HepG2 (cell line): ENCODE measurements around the gene JMJD8. TPM values are rescaled to one million over a fixed set of nuclear protein-coding genes. Genes with fewer than 3 reads are reported as not detected.

Experiments used
- FOXK1 ChIP-seq: sonication (generic); formaldehyde crosslinking; IDR thresholded peaks from 2 replicates; pipeline ENCODE4 v1.4.0; 2020; ENCODE audit warnings: low read depth, missing genetic modification reagents, borderline replicate concordance
- HMG20A ChIP-seq: IDR thresholded peaks from 2 replicates; pipeline ENCODE4 v1.6.1; 2016; ENCODE audit warnings: borderline replicate concordance
- IKZF4 ChIP-seq: sonication (generic); formaldehyde crosslinking; IDR thresholded peaks from 2 replicates; pipeline ENCODE4 v1.5.1; 2020; ENCODE audit warnings: borderline replicate concordance, mild to moderate bottlenecking, low read depth, missing genetic modification reagents; ENCODE audit errors: not compliant biosample characterization
- IRF2 ChIP-seq: IDR thresholded peaks from 2 replicates; pipeline ENCODE4 v1.6.1; 2018; ENCODE audit warnings: missing genetic modification reagents, missing compliant biosample characterization
- ZFP41 ChIP-seq: sonication (generic); formaldehyde crosslinking; IDR thresholded peaks from 2 replicates; pipeline ENCODE4 v1.4.0; 2020; ENCODE audit warnings: mild to moderate bottlenecking, missing genetic modification reagents, borderline replicate concordance
- ZNF556 ChIP-seq: sonication (generic); formaldehyde crosslinking; IDR thresholded peaks from 2 replicates; pipeline ENCODE4 v1.4.0; 2020; ENCODE audit warnings: mild to moderate bottlenecking, missing genetic modification reagents, borderline replicate concordance
- ZNF75D ChIP-seq: sonication (generic); formaldehyde crosslinking; IDR thresholded peaks from 2 replicates; pipeline ENCODE4 v1.8.1; 2023; ENCODE audit warnings: missing genetic modification reagents, mild to moderate bottlenecking, borderline replicate concordance
- ZSCAN25 ChIP-seq: sonication (generic); formaldehyde crosslinking; IDR thresholded peaks from 2 replicates; pipeline ENCODE4 v1.8.0; 2022; ENCODE audit warnings: mild to moderate bottlenecking, missing genetic modification reagents
- polyA plus RNA-seq, 8 experiments: library from polyadenylated mRNA; depleted of rRNA in 3 of 8; stranded (reverse) in 7 of 8; unstranded in 1 of 8; fragments of >200 nt; fragmentation: Illumina TruSeq in 4 of 8; extraction: Trizol in 4 of 8; gene quantifications; 2 replicates each; pipeline versions ENCODE4 v1.2.1 to v1.2.3, GENCODE V29; 2011 to 2016; ENCODE audit warnings: low read depth in 4 of 8, missing spikeins in 1 of 8, mixed read lengths in 1 of 8; ENCODE audit not compliant: insufficient read depth in 1 of 8
- total RNA-seq, 5 experiments: library from RNA; depleted of rRNA; stranded (reverse); fragments of >200 nt; fragmentation: Illumina TruSeq; extraction: Trizol; gene quantifications; 2 replicates each; pipeline ENCODE4 v1.2.3, GENCODE V29; 2016; ENCODE audit warnings: low read depth in 1 of 5
- TF ChIP-seq, protein P1 (sequence below): IDR thresholded peaks from 2 replicates; pipeline ENCODE4 v1.6.1; 2016; ENCODE audit warnings: missing compliant biosample characterization, missing genetic modification reagents, borderline replicate concordance
- TF ChIP-seq, protein P2 (sequence below): sonication (generic); formaldehyde crosslinking; IDR thresholded peaks from 2 replicates; pipeline ENCODE4 v1.8.1; 2023; ENCODE audit warnings: mild to moderate bottlenecking, missing genetic modification reagents, borderline replicate concordance
- TF ChIP-seq, protein P3 (sequence below): sonication (generic); formaldehyde crosslinking; IDR thresholded peaks from 2 replicates; pipeline ENCODE4 v1.4.0; 2020; ENCODE audit warnings: missing genetic modification reagents, borderline replicate concordance
- TF ChIP-seq, protein P4 (sequence below): sonication (generic); formaldehyde crosslinking; IDR thresholded peaks from 2 replicates; pipeline ENCODE4 v1.5.1; 2020; ENCODE audit warnings: mild to moderate bottlenecking, missing genetic modification reagents, borderline replicate concordance

JMJD8 gene
- total and polyA plus RNA-seq, 2 of the 13 experiments (the other 11 are each of a cell fraction or from before 2014, with no cell fraction given), result 2.6 to 11.8 TPM

DNA sequence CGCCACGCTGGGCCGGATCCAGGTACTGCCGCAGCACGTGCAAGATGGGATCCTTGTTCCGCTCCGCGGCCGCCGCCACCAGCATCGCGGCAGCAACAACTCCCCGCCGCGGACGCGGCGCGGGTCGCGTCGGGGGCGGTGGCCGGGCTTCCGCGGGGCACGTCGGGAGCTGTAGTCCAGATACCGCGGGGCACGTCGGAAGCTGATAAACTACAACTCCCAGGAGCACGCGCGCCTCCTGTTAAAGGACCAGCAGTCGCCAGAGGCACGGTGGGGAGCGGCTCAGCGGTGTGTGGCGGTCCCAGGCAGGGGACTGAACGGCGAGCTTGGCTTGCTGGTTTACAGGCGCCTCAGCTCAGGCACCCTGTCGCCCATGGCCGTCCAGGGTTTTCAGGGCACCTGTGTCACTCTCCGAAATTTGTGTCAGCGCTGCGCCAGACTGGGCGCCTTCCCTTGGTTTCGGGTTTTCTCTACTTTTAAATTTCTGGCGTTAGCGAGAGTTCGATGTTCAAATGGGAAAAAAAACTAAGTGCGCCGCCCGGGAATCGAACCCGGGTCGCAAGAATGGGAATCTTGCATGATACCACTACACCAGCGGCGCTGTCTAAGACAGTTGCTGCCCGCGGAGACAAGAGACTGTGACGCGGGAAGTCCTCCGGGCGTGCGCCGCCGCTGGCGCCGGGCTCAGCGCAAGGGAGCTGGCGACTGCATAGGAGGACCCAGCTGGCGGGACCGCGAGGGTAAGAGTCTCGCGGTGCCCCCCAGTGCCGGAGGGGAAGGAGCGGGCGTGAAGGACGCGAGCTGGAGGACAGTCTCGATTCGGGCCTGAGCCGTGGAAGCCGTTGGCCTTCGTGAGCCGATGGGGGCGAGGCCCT is 47.7 kb downstream of the JMJD8 start, which contains the start of gene METTL26 (continued):
- TF ChIP-seq, protein P1, sequence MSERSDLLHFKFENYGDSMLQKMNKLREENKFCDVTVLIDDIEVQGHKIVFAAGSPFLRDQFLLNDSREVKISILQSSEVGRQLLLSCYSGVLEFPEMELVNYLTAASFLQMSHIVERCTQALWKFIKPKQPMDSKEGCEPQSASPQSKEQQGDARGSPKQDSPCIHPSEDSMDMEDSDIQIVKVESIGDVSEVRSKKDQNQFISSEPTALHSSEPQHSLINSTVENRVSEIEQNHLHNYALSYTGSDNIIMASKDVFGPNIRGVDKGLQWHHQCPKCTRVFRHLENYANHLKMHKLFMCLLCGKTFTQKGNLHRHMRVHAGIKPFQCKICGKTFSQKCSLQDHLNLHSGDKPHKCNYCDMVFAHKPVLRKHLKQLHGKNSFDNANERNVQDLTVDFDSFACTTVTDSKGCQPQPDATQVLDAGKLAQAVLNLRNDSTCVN, result no peak
- TF ChIP-seq IRF2 (CRISPR knock-in tag) (peak; percentile 88), HMG20A (no peak), ZNF556 (CRISPR knock-in tag) (peak; percentile 80; the same call in 1 of the 2 replicates), ZSCAN25 (CRISPR knock-in tag) (no peak), ZNF75D (CRISPR knock-in tag) (peak; percentile 80; the same call in 1 of the 2 replicates), ZFP41 (CRISPR knock-in tag) (no peak), FOXK1 (CRISPR knock-in tag) (peak; percentile 68; the same call in 1 of the 2 replicates), IKZF4 (CRISPR knock-in tag) (peak; percentile 35)
- TF ChIP-seq, protein P2, sequence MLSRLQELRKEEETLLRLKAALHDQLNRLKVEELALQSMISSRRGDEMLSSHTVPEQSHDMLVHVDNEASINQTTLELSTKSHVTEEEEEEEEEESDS (CRISPR knock-in tag), result no peak
- TF ChIP-seq, protein P3, sequence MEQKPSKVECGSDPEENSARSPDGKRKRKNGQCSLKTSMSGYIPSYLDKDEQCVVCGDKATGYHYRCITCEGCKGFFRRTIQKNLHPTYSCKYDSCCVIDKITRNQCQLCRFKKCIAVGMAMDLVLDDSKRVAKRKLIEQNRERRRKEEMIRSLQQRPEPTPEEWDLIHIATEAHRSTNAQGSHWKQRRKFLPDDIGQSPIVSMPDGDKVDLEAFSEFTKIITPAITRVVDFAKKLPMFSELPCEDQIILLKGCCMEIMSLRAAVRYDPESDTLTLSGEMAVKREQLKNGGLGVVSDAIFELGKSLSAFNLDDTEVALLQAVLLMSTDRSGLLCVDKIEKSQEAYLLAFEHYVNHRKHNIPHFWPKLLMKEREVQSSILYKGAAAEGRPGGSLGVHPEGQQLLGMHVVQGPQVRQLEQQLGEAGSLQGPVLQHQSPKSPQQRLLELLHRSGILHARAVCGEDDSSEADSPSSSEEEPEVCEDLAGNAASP (CRISPR knock-in tag), result 0 out of 2 replicates have a peak, but pooled peaks have one; percentile 11
- TF ChIP-seq, protein P4, sequence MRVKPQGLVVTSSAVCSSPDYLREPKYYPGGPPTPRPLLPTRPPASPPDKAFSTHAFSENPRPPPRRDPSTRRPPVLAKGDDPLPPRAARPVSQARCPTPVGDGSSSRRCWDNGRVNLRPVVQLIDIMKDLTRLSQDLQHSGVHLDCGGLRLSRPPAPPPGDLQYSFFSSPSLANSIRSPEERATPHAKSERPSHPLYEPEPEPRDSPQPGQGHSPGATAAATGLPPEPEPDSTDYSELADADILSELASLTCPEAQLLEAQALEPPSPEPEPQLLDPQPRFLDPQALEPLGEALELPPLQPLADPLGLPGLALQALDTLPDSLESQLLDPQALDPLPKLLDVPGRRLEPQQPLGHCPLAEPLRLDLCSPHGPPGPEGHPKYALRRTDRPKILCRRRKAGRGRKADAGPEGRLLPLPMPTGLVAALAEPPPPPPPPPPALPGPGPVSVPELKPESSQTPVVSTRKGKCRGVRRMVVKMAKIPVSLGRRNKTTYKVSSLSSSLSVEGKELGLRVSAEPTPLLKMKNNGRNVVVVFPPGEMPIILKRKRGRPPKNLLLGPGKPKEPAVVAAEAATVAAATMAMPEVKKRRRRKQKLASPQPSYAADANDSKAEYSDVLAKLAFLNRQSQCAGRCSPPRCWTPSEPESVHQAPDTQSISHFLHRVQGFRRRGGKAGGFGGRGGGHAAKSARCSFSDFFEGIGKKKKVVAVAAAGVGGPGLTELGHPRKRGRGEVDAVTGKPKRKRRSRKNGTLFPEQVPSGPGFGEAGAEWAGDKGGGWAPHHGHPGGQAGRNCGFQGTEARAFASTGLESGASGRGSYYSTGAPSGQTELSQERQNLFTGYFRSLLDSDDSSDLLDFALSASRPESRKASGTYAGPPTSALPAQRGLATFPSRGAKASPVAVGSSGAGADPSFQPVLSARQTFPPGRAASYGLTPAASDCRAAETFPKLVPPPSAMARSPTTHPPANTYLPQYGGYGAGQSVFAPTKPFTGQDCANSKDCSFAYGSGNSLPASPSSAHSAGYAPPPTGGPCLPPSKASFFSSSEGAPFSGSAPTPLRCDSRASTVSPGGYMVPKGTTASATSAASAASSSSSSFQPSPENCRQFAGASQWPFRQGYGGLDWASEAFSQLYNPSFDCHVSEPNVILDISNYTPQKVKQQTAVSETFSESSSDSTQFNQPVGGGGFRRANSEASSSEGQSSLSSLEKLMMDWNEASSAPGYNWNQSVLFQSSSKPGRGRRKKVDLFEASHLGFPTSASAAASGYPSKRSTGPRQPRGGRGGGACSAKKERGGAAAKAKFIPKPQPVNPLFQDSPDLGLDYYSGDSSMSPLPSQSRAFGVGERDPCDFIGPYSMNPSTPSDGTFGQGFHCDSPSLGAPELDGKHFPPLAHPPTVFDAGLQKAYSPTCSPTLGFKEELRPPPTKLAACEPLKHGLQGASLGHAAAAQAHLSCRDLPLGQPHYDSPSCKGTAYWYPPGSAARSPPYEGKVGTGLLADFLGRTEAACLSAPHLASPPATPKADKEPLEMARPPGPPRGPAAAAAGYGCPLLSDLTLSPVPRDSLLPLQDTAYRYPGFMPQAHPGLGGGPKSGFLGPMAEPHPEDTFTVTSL, result no peak
- TF ChIP-seq, all 625 proteins: peak for 275
